WTC11 (cell line): ENCODE measurements around the gene CDKN2AIP.

Experiments
- CTCF ChIP-seq: fragments of 200-600 bp; IDR thresholded peaks from 2 replicates; pipeline ENCODE4 v1.8.0; 2022; ENCODE audit warnings: antibody characterized with exemption
- ESRRA ChIP-seq: sonication (generic); formaldehyde crosslinking; IDR thresholded peaks from 2 replicates; pipeline ENCODE4 v1.8.1; 2022; ENCODE audit warnings: mild to moderate bottlenecking, missing genetic modification reagents, borderline replicate concordance
- MAX ChIP-seq: sonication (generic); formaldehyde crosslinking; IDR thresholded peaks from 2 replicates; pipeline ENCODE4 v1.8.0; 2022; ENCODE audit warnings: mild to moderate bottlenecking, missing genetic modification reagents
- RORB ChIP-seq: fragments of 250-450 bp; sonication (Bioruptor Pico); IDR thresholded peaks from 2 replicates; pipeline ENCODE4 v1.9.0; 2021; ENCODE audit warnings: mild to moderate bottlenecking
- SP1 ChIP-seq: sonication (generic); formaldehyde crosslinking; conservative IDR thresholded peaks from 2 replicates; pipeline ENCODE4 v1.8.1; 2022; ENCODE audit warnings: missing genetic modification reagents
- TCF7 ChIP-seq: sonication (generic); formaldehyde crosslinking; IDR thresholded peaks from 2 replicates; pipeline ENCODE4 v1.8.0; 2022; ENCODE audit warnings: mild to moderate bottlenecking, low read depth, missing genetic modification reagents, moderate library complexity
- ZNF416 ChIP-seq: fragments of 250-450 bp; sonication (Bioruptor Pico); IDR thresholded peaks from 2 replicates; pipeline ENCODE4 v1.9.0; 2021; ENCODE audit warnings: mild to moderate bottlenecking, inconsistent platforms
- ZNF512 ChIP-seq: sonication (generic); formaldehyde crosslinking; IDR thresholded peaks from 2 replicates; pipeline ENCODE4 v1.8.1; 2022; ENCODE audit warnings: missing genetic modification reagents, borderline replicate concordance
- TF ChIP-seq, protein P1 (sequence below): sonication (generic); formaldehyde crosslinking; IDR thresholded peaks from 2 replicates; pipeline ENCODE4 v1.8.1; 2022; ENCODE audit warnings: mild to moderate bottlenecking, missing genetic modification reagents, moderate library complexity, borderline replicate concordance
- TF ChIP-seq, protein P2 (sequence below): sonication (generic); formaldehyde crosslinking; IDR thresholded peaks from 2 replicates; pipeline ENCODE4 v1.8.0; 2022; ENCODE audit warnings: mild to moderate bottlenecking, missing genetic modification reagents
- TF ChIP-seq, protein P3 (sequence below): sonication (generic); formaldehyde crosslinking; IDR thresholded peaks from 2 replicates; pipeline ENCODE4 v1.8.0; 2022; ENCODE audit warnings: mild to moderate bottlenecking, missing genetic modification reagents
- TF ChIP-seq, protein P4 (sequence below): fragments of 250-450 bp; sonication (Bioruptor Pico); IDR thresholded peaks from 2 replicates; pipeline ENCODE4 v2.1.2; 2022; ENCODE audit warnings: mild to moderate bottlenecking, moderate library complexity
- TF ChIP-seq, protein P5 (sequence below): fragments of 250-450 bp; sonication (Bioruptor Pico); conservative IDR thresholded peaks from 2 replicates; pipeline ENCODE4 v1.9.0; 2021; ENCODE audit warnings: mild to moderate bottlenecking
- TF ChIP-seq, protein P6 (sequence below): sonication (generic); formaldehyde crosslinking; IDR thresholded peaks from 2 replicates; pipeline ENCODE4 v1.8.0; 2022; ENCODE audit warnings: mild to moderate bottlenecking, missing genetic modification reagents

- TF ChIP-seq, protein P1, sequence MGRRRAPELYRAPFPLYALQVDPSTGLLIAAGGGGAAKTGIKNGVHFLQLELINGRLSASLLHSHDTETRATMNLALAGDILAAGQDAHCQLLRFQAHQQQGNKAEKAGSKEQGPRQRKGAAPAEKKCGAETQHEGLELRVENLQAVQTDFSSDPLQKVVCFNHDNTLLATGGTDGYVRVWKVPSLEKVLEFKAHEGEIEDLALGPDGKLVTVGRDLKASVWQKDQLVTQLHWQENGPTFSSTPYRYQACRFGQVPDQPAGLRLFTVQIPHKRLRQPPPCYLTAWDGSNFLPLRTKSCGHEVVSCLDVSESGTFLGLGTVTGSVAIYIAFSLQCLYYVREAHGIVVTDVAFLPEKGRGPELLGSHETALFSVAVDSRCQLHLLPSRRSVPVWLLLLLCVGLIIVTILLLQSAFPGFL (CRISPR knock-in tag), result no peak
- TF ChIP-seq CTCF (no peak), ZNF416 (CRISPR knock-in tag) (no peak), ZNF512 (CRISPR knock-in tag) (no peak), ESRRA (CRISPR knock-in tag) (no peak), SP1 (CRISPR knock-in tag) (no peak), RORB (no peak), TCF7 (no peak), MAX (no peak)
- TF ChIP-seq, protein P2, sequence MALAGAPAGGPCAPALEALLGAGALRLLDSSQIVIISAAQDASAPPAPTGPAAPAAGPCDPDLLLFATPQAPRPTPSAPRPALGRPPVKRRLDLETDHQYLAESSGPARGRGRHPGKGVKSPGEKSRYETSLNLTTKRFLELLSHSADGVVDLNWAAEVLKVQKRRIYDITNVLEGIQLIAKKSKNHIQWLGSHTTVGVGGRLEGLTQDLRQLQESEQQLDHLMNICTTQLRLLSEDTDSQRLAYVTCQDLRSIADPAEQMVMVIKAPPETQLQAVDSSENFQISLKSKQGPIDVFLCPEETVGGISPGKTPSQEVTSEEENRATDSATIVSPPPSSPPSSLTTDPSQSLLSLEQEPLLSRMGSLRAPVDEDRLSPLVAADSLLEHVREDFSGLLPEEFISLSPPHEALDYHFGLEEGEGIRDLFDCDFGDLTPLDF (CRISPR knock-in tag), result no peak
- TF ChIP-seq, protein P3, sequence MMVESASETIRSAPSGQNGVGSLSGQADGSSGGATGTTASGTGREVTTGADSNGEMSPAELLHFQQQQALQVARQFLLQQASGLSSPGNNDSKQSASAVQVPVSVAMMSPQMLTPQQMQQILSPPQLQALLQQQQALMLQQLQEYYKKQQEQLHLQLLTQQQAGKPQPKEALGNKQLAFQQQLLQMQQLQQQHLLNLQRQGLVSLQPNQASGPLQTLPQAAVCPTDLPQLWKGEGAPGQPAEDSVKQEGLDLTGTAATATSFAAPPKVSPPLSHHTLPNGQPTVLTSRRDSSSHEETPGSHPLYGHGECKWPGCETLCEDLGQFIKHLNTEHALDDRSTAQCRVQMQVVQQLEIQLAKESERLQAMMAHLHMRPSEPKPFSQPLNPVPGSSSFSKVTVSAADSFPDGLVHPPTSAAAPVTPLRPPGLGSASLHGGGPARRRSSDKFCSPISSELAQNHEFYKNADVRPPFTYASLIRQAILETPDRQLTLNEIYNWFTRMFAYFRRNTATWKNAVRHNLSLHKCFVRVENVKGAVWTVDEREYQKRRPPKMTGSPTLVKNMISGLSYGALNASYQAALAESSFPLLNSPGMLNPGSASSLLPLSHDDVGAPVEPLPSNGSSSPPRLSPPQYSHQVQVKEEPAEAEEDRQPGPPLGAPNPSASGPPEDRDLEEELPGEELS (CRISPR knock-in tag), result no peak
- TF ChIP-seq, protein P4, sequence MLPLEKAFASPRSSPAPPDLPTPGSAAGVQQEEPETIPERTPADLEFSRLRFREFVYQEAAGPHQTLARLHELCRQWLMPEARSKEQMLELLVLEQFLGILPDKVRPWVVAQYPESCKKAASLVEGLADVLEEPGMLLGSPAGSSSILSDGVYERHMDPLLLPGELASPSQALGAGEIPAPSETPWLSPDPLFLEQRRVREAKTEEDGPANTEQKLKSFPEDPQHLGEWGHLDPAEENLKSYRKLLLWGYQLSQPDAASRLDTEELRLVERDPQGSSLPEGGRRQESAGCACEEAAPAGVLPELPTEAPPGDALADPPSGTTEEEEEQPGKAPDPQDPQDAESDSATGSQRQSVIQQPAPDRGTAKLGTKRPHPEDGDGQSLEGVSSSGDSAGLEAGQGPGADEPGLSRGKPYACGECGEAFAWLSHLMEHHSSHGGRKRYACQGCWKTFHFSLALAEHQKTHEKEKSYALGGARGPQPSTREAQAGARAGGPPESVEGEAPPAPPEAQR (CRISPR knock-in tag), result no peak
- TF ChIP-seq, protein P5, sequence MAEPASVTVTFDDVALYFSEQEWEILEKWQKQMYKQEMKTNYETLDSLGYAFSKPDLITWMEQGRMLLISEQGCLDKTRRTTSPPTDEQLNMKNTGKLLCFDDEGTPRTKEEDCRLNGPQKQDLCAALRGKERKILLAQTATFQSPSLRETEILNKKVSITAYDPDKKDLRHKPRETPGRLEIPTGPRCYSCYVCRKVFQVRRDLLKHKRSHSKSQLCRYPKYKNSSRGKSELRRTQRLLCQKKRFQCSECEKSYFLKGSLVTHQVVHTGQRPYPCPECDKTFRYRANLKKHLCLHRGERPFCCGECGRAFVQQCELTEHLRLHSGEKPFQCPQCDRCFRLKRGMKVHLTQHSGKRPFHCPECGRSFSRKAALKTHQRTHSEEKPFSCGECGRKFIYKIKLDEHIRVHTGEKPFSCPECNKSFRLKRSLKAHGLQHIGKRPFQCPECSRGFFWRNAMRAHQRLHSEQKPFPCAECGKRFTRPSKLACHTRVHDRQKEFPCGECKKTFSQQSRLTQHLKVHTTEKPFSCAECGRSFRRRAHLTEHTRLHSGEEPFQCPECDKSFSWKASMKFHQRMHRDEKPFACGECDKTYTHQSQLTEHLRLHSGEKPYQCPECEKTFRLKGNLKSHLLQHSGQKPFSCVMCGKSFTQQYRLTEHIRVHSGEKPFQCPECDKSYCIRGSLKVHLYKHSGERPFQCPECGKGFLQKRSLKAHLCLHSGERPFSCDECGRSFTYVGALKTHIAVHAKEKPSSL (CRISPR knock-in tag), result no peak
- TF ChIP-seq, protein P6, sequence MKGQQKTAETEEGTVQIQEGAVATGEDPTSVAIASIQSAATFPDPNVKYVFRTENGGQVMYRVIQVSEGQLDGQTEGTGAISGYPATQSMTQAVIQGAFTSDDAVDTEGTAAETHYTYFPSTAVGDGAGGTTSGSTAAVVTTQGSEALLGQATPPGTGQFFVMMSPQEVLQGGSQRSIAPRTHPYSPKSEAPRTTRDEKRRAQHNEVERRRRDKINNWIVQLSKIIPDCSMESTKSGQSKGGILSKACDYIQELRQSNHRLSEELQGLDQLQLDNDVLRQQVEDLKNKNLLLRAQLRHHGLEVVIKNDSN, result no peak
Observed at GRCh38 chr4:183470821-183471220, 26.4 kb downstream of the CDKN2AIP start.
